Measurements from ENCODE around the gene ZNF267. TPM values are rescaled to one million over a fixed set of nuclear protein-coding genes. Genes with fewer than 3 reads are reported as not detected.

The ZNF267 gene
- total RNA-seq, 4 donors from 2014 or later = 3.4 to 14.1 (median 9.0) TPM

DNA sequence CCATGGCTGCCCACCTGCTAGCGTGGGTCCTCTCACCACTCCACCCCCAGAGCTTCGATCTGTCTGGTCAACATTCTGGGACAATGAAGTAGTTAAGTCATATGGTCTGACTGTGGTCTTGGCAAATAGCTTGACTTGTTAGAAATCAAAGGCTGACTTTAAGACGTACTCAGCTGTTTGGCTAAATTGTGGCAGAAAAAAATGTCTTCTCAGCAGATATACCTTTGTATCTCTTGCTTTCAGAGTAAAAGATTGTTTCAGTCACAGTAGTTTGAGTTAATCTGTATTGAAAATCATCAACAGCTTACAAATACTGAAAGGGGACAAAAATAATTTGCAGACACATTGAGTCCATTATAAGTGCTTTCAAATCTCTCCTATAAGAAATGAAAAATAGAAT, 2.1 kb upstream of the ZNF267 start:
- TF ChIP-seq EP300 (IDR thresholded peaks at IDR 0.05; ENCODE audit: low read depth) = no peak
- no peak for TF ChIP-seq POLR2A (IDR thresholded peaks at IDR 0.05)
- no peak for TF ChIP-seq CTCF (IDR thresholded peaks at IDR 0.05)
- Histone ChIP-seq H3K9me3 (no peaks in the 10 kb centered on the region), H3K4me3 (no peak overlapping the region), H3K27ac (no peak overlapping the region), H3K36me3 (no peaks in the 10 kb centered on the region), H3K4me1 (peaks cover 13 to 30% (median 19%) of the 10 kb centered on the region in 4 donors), H3K27me3 (no peaks in the 10 kb centered on the region)
- WGBS, 2 donors (ENCODE audit: low coverage in 1 of 2) = 82 to 92% methylated on average over 3 of the region's 3 CpGs
- intact Hi-C loops (cut with DNase I; ENCODE audit: low total_unique reads) (no loop called here), in situ Hi-C loops (cut with MboI; ENCODE audit: low pct_ligation_motif_present in 1 of 4, low pct_unique_long_range_greater_than_20kb in 1 of 4, low sequenced_read_pairs in 3 of 4) (loop anchor here in 2 of 4 donors (25.0 kb wide), 1 partner anchor 884 kb away; the partner anchor contains the start of gene HSD3B7 (in 2 of the 2))
- no peak for DNase-seq

GRCh38 chr16:31872201-31872600, 1.4 kb upstream of the ZNF267 start:
- Histone ChIP-seq H3K4me3 (no peak overlapping the region), H3K4me1 (peaks cover 19 to 36% (median 26%) of the 10 kb centered on the region in 4 donors), H3K27me3 (no peaks in the 10 kb centered on the region), H3K27ac (no peak overlapping the region), H3K36me3 (no peaks in the 10 kb centered on the region), H3K9me3 (no peaks in the 10 kb centered on the region)
- WGBS, 2 donors (ENCODE audit: low coverage in 1 of 2) = 90% methylated on average over 6 of the region's 6 CpGs; no CpG with 5 or more reads in 1 of the 2 donors
- no peak for TF ChIP-seq EP300 (IDR thresholded peaks at IDR 0.05; ENCODE audit: low read depth)
- no peak for TF ChIP-seq CTCF (IDR thresholded peaks at IDR 0.05)
- TF ChIP-seq POLR2AphosphoS5 (IDR thresholded peaks at IDR 0.05) = no peak
- no peak for TF ChIP-seq POLR2A (IDR thresholded peaks at IDR 0.05)
- intact Hi-C loops (cut with DNase I; ENCODE audit: low total_unique reads) = no loop called here
- DNase-seq = no peak
- in situ Hi-C loops (cut with MboI; ENCODE audit: low pct_ligation_motif_present in 1 of 4, low pct_unique_long_range_greater_than_20kb in 1 of 4, low sequenced_read_pairs in 3 of 4) = loop anchor here in 2 of 4 donors (25.0 kb wide), 1 partner anchor 885 kb away; the partner anchor contains the start of gene HSD3B7 (in 2 of the 2)

DNA sequence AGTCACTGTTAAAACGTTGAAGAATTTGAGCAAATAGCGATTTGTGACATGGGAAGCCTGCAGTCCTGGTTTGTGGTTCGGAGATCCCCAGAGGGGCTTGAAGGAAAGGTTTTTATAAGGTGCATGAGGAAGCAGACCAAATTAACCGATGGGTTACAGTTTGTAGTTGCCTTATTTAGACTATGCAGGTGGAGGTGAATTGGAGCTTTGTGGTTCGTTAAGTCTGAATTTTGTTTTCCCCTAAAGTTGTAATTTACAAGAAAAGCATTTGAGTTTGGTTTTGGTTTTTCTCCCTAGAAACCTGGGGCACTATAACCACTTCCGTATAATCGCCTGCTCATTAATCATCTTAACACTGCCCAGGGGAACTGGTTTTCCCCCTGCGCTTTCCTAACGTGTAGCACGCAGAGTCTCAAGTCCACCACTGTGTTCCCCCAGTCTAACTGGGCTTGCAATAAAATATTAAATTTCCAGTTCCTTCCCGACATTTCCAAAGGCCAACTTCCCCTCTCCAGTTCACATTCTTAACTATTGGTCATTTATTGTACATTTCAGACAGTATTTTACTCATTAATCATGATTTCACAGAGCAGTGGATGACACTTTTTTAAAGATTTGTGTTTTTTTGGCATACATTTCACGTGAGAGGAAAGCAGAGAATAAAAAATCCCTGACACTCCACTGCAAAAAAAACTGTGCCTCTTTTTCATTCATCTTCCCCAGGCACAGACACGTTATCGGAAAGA, 932 bp downstream of the ZNF267 start:
- Histone ChIP-seq H3K27ac (peak overlapping the region; percentile 93 to 99 (median 98)), H3K9me3 (no peaks in the 10 kb centered on the region), H3K4me1 (peaks cover 30 to 52% (median 39%) of the 10 kb centered on the region in 4 donors), H3K4me3 (peak overlapping the region; percentile 94 to 100 (median 100)), H3K27me3 (no peaks in the 10 kb centered on the region), H3K36me3 (no peaks in the 10 kb centered on the region)
- TF ChIP-seq POLR2A (IDR thresholded peaks at IDR 0.05) (no peak), POLR2AphosphoS5 (IDR thresholded peaks at IDR 0.05) (peak in 1 of 3 donors; percentile 7)
- 2 to 5% methylated on average over 11 to 14 of the region's 14 CpGs for WGBS, 2 donors (ENCODE audit: low coverage in 1 of 2)
- intact Hi-C loops (cut with DNase I; ENCODE audit: low total_unique reads) = no loop called here
- in situ Hi-C loops (cut with MboI; ENCODE audit: low pct_ligation_motif_present in 1 of 4, low pct_unique_long_range_greater_than_20kb in 1 of 4, low sequenced_read_pairs in 3 of 4) = loop anchor here in 2 of 4 donors (25.0 kb wide), 2 partner anchors 412 to 887 kb away; partner anchors contain the start of genes HSD3B7 (in 2 of the 2), ARMC5 (in 1 of the 2) and TGFB1I1 (in 1 of the 2)
- DNase-seq = no peak

- H3K4me3 ChIP-seq = peak overlapping the region in 2 of 4 donors; percentile 99 to 100
- in situ Hi-C loops (cut with MboI; ENCODE audit: low pct_ligation_motif_present in 1 of 4, low pct_unique_long_range_greater_than_20kb in 1 of 4, low sequenced_read_pairs in 3 of 4) = loop anchor here in 1 of 4 donors (25.0 kb wide), 1 partner anchor 413 kb away; the partner anchor contains the start of genes ARMC5 and TGFB1I1
- peaks cover 30 to 59% (median 43%) of the 10 kb centered on the region in 4 donors for H3K4me1 ChIP-seq
- H3K27me3 ChIP-seq = no peaks in the 10 kb centered on the region
- H3K36me3 ChIP-seq = no peaks in the 10 kb centered on the region
- intact Hi-C loops (cut with DNase I; ENCODE audit: low total_unique reads) = no loop called here
- no peaks in the 10 kb centered on the region for H3K9me3 ChIP-seq
- no peak for TF ChIP-seq EP300 (IDR thresholded peaks at IDR 0.05; ENCODE audit: low read depth)
- no peak for TF ChIP-seq POLR2AphosphoS5 (IDR thresholded peaks at IDR 0.05)
- no peak for TF ChIP-seq POLR2A (IDR thresholded peaks at IDR 0.05)
- no peak for TF ChIP-seq CTCF (IDR thresholded peaks at IDR 0.05)
- no peak for DNase-seq
- WGBS, 2 donors (ENCODE audit: low coverage in 1 of 2) = 51 to 83% methylated on average over 3 to 5 of the region's 5 CpGs
- H3K27ac ChIP-seq = peak overlapping the region; percentile 93 to 99 (median 98)
Observed at GRCh38 chr16:31875112-31875803, 1.7 kb downstream of the ZNF267 start.

Data from transverse colon (tissue), 4 donors.